CD1c-positive myeloid dendritic cell (primary cell): ENCODE results near the gene TOP3A.

Experiments
- DNase-seq: peaks from one replicate; pipeline ENCODE4 v3.0.0-alpha.2; 2016; ENCODE audit errors: extremely low spot score

The TOP3A gene

DNA sequence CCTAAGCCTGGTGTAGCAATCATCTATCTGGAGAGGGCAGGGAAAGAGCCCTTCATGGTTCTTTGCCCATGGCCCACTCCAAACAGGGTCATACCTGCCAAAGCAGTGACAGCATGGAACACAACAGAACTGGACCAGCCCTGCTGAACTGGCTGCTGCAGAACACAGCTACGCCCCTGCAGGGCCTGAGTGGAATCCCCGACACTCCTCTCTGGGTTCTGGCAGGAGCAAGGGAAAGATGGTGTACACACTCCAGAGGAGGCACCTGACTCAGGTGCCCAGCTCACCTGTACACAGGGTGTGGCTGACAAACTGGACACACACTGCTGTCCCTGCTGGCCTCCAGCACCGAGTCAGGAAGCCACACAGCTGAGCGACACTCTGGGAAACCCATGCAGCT is 34.5 kb downstream of the TOP3A start:
- DNase-seq: no peak

DNA sequence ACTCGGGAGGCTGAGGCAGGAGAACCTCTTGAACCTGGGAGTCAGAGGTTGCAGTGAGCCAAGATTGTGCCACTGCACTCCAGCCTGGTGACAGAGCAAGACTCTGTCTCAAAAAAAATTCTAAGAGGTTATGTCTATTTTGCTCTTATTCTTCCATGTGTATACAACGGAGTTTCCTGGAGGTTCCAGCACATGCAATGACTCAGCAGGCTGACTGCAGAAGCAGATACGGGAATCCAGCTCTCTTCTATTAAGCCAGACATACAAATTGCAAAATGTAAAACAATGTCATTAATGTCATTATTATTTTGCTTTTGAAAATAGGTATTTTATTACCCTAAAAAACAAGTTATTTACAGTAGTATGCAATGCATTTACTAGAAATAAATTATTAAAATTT is 35.9 kb downstream of the TOP3A start:
- no peak for DNase-seq

DNA sequence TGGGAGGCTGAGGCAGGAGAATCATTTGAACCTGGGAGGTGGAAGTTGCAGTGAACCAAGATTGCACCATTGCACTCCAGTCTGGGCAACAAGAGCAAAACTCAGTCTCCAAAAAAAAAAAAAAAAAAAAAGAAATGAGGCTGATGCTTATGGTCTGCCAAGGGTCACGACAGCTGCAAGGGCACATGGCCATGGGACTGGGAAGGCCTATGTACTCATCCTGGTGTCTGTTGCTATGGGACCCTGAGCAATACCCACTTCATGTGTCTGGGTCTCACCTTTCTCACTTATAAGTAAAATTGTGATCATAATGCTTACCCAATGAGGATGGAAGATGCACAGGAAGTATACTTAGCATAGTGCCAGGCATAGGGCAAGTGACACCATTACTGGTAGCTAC is 37.7 kb downstream of the TOP3A start:
- no peak for DNase-seq

DNA sequence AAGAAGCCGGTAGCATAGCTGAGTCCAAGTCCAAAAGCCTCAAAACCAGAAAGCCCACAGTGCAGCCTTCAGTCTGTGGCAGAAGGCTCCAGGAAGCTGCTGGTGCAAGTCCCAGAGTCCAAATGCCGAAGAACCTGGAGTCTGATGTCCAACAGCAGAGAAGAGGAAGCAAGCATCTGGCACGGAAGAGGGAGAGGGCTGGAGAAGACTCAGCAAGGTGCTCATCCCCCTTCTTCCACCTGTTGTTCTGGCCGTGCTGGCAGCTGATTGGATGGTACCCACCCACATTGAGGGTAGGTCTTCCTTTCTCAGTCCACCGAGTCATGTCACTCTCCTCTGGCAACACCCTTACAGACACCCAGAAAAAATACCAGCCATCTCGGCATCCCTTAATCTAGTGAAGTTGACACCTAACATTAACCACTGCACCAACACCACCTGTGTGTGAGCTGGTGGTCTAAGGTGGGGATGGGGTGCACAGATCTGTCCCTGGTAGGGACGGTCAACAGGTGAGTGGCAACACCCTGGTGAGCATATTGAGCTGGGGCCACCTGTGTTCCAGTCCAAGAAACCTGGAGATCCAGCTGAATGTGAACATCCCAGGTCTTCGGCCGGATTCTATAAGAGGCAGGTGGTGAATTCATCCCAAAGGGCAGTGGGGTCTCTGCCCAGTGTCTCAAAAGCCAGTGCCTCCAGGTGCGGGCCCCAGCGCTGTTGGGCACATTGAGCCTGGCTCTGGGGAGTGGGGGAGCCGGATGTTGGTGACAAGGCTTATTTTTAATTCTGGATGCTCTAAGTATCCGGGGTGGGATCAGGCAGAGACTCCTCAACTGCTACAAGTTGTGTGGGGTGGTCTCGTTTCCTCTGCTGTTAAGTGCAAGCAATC is 44.5 kb downstream of the TOP3A start:
- no peak for DNase-seq

DNA sequence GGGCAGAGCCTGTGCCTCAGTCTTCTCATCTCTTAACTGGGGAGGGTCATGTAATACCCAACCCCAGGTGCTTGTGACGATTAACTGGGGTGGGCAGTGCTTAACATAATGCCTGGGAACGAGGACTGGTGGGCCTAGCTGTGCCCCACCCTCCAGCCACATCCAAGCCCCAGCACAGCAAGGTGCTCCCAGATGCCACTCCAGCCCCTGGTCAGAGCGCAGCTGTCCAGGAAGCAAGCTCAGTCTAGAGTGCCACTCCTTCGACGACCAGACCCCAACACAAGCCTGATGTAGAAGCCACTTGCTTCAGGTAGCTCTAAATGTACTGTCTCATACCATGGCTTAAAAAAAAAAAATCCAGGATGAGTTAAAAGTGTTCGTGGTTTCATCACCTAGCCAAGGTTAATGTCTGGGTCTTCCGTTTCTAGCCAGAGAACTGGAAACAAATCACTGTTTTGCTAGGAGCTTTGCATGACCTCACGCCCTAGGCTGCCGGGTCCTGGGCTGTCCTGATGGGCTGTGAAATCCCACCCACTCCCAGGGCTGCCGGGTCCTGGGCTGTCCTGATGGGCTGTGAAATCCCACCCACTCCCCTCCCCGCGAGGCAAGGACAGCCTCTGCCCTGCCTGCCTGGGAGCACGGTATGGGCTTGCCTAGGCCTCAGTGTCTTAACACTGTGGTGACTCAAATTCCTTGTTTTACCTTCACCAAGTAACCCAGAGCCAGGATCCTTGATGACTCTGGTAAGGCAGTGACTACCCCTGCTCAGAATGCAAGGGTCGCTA is 46.7 kb downstream of the TOP3A start:
- DNase-seq: no peak

DNA sequence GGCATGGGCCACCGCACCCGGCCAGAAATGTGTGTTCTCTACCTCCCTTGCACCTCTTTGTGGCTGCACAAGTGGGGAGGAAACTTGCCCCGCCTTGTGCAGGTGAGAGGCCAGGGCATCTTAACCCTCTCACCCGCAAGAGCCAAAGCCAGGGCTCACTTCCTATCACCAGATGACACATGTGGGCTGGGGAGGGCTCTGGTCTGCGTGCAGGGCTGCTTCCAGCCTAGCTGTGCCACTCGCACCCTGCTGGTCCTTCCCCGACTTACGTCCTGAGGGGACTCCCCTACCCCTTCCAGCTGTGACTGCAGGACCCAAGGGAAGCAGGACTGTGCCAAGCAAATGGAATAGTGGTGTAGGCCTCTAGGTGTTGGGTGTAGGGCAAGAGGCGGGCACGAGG is 47.4 kb downstream of the TOP3A start:
- no peak for DNase-seq

DNA sequence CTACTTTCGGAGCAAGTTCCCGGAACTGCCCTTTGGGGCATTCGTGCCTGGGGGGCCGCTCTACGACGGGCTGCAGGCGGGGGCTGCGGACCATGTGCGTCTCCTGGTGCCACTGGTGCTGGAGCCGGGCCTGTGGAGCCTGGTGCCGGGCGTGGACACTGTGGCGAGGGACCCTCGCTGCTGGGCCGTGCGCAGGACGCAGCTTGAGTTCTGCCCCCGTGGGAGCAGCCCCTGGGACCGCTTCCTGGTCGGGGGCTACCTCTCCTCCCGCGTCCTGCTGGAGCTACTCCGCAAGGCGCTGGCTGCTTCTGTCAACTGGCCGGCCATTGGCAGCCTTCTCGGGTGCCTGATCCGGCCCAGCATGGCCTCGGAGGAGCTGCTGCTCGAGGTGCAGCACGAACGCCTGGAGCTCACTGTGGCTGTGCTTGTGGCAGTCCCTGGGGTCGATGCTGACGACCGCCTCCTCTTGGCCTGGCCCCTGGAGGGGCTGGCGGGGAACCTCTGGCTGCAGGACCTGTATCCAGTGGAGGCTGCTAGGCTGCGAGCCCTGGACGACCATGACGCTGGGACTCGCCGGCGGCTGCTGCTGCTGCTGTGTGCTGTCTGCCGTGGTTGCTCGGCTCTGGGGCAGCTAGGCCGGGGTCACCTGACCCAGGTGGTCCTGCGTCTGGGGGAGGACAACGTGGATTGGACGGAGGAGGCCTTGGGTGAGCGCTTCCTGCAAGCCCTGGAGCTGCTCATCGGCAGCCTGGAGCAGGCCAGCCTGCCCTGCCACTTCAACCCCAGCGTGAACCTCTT is 50.7 kb downstream of the TOP3A start:
- no peak for DNase-seq

DNA sequence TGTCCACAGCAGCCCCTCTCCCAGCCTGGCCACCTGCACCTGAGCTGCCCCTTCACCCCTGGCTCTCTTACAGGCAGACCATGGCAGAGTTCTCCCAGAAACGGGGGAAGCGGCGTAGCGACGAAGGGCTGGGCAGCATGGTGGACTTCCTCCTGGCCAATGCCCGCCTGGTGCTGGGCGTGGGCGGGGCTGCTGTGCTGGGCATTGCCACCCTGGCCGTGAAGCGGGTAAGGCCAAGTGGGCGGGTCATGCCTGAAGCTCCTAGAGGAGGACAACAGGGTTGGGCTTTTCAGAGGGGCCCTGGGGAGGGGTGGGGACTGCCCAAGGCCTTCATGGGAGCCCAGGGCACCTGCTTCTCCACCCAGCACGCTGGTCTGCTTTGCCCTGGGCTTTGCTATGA is 52.2 kb downstream of the TOP3A start:
- DNase-seq: peak; percentile 37

DNA sequence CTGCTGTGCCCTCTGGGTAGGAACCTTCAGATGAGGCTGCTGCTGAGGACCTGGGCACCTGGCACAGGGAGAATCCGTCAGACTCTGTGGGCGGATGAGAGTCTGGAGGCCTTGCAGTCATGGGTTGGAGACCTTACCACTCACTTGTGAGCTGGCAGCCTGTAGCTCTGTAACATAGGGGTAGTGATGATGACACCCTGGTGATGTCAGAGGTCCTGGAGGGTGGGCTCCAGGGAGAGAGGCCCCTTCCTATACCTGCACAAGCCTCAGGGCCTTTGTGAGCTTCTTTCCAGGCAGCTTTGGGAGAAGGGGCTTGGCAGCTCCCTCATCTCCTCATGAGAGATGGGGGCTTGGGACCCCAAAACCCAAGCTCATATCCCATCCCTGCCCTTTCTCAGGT is 52.7 kb downstream of the TOP3A start:
- no peak for DNase-seq

DNA sequence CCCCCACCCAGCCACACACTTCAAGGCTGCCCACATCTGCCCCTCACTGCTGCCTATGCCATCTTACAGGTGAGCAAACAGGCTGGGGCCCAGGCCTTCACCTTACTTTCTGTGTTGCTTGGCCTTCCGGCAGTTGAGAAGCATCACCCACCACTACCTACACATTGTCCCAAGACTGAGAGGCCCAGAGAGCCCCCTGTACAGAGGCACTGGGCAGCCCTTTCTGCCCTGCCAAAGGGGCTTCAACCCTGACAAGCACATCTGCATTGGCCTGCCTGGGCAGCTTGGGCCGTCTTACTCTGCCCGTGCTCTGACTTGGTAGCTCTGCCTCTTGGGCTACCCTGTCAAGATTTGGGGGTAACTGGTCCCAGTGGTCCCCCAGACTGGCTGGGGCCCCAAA is 53.1 kb downstream of the TOP3A start:
- DNase-seq: no peak

DNA sequence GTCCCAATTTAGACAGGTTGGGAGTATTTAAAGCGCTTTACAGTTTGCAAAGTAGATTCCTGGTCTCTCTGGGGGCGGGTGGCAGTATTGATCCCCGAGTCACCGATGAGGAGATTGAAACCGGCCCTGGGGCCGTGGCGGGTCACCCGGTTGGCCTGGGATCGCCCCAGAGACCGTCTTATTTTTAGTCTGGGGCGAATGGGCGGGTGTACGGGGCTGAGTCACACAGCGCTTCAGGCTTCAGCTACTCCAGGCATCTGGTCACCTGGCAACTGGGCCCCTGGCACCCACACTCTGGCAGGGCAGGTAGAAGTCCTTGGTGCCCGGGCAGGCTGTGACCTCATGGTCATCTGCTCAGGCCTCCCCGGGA is 53.7 kb downstream of the TOP3A start:
- DNase-seq: peak; percentile 57

DNA sequence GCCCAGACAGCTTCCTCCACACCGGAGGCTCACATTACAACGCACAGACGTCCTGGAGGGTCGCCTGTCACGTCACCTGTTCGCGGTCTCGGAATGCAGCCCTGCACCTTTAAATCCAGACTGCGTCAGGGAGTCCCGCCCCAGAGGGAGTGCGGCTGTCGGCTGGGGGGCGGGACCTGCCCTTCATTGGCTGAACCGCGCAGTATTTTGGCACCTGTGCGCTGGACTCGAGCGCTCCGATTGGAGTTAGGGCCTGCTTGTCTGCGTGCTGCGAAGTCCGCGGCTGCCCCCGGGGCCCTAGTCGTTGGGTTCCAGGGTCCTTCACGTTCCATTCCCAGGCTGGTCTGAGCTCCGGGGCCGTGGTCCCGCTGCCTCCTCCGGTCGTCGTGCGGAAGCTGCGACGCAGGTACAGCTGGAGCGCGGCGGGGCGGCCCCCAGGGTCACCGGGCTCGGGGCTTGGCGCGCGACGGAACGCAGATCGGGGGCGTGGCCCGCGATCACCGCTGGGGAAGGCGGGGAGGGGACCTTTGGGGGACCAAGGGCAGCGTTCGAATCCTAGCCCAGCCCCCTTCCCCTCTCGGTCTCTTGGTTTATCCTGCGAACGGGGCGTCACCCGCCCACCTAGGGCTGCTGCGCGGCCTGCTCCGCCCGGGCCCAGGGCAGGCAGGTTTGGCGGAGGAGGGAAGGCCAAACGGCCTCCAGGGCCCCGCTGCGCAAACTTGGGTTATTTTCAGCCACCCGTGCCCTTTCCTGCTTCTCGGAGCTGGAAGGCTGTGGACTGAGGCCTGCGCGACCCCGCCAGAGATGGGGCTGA is 54.3 kb downstream of the TOP3A start, which contains the start of gene MIEF2:
MIEF2 (plus strand) TSS at position 331 of the 814 bp plus-strand sequence. CDS start 2,059 bp downstream, outside the sequence.
- DNase-seq: peak; percentile 95

DNA sequence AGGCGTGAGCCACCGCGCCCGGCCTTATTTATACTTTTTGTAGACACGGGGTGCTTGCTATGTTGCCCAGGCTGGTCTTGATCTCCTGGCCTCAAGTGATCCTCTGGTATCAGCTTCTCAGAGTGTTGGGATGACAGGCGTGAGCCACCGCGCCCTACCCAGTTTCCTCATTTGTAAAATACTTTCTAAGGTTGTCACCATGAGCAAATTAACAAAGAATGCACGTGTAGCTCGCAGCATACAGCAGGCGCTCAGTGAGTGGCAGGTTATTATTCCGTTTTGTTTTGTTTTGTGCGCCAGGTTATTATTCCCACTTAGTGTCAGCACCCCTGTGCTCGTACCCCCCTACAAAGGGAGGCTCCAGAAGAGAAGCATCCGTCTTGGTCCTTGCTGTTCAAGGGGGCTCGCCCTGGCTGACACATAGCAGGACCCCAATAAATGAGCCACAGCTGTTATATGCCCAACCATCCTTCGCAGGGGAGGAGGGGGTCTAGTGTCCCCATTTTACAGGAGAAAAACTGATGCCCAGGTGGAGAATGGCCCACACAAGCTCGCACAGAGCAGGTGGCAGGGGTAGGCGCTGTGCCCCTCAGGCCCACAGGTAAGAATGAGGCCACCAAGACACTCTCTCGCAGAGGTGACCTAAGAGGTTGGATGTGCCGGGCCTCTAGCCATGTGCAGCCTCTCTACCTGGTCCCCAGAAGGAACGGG is 55.0 kb downstream of the TOP3A start:
- DNase-seq: no peak

DNA sequence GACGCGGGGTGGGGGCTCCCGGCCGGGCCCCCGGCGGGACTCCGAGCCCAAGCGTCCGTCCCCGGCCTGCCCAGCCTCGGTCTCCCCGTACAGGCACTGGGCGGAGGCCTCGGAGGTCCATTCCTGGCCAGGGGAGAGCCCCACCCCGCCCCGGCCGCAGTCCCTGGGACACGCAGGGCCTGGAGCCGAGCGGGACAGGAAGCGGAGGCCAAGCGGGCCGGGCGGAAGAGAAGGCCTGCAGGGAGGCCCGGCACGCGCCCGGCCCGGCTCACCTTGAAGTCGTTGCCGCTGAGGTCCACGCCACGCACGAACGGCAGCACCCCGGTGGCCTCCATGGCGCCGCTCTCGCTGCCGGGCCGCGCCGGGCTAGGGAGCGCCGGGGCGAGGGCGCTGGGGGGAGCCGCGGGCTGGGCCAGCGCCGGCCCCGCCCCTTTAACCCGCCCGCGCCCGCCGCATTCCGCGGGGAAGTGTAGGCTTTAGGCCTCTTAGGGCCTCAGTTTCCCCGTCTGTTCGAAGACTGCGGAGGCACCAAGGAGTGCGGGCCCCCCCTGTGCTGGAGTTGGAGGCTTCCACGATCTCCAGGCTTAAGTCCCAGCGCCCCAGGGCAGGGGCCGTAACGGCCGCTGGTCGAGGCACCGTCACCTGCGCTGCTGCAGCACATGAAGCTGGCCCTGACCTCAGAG is 56.3 kb downstream of the TOP3A start, which contains the start of gene FLII:
FLII (minus strand) TSS at position 383 of the 683 bp plus-strand sequence; CDS start at position 335, 48 bp downstream.
- peak; percentile 67 for DNase-seq

DNA sequence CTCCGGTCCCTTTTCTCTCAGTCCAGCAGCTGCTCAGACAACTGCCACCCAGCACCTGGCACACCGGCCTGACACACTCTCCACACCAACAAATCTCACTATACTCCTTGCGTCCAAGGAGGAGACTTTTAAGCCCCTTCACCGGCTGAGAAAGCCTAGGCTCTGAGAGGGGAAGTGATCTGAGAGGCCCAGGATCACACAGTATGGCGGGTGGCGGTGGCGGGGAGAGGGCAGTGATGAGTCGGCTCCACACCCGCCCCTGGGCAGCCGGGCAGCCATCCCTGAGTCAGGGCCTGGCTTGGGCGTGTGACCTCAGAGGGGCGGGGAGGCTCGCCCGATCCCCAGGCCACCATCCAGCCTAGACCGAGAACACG is 56.8 kb downstream of the TOP3A start:
- DNase-seq: peak; percentile 93

DNA sequence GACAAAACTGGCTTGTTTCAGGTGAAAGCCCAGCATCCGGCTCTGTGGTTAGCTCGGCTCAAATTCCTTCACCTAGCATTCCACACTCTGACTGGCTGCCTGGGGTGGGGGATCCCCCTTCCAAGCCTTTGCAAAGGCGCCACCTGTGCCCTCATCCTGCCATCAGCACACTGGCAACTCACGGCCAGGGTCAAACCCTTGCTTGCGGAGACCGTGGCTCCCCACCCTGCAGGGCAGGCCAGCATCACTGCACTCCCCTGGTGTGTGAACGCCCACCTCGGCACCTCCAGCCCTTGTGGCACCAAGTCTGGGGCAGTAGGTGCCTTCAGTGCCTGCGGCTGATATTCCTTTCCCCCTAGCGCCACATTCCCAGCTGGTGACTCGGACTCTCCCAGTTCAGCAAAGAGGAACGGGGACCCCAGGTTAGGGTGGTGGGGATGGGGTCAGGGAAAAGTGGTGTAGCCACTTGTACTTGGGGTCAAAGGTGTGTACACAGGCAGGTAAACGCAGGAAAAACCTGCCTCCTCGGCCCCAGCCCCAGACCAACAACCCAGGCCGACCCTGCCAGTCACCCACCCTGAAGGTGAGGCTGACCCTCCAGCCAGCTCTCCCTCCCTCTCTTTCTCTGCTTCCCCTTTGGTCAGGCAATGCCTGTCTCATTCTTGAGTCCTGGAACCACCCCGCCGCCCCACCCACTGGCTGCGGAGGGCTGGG is 57.4 kb downstream of the TOP3A start:
- DNase-seq: no peak

DNA sequence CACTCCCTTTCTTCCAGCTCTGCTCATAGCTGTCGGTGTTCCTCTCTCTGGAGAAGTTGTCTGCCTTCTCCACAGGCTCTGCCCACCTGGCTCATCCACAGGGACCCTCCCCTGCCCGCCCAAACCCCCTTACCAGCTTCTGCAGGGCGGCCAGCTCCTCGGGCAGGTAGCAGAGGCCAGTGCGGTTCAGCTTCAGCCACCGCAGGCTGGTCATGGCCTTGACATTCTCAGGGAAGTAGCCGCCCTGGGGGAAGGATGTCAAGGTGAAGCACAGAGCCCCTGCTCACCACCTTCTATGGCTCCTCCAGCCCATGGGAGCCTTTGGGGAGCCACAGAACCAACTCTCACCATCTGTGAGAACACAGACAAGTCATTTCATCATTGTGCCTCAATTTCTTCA is 58.0 kb downstream of the TOP3A start:
- no peak for DNase-seq

DNA sequence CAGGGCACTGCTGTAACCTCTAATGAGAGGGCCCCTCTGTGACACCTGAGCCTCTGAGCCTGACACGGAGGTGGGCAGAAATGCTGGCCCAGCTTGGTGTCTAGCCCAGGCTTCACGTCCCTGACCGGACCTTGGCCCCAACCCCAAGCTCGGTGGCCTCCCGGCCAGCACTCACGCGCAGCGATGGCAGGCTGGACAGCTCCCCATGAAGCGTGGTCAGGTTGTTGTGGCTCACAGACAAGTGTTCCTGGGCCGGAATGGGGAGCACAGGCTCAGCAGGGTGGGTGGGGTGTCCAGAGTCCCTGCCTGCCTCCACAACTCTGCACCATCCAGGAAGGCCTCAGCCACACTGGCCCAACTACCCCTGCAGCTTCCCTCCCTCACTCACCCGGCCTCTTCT is 58.4 kb downstream of the TOP3A start:
- no peak for DNase-seq

DNA sequence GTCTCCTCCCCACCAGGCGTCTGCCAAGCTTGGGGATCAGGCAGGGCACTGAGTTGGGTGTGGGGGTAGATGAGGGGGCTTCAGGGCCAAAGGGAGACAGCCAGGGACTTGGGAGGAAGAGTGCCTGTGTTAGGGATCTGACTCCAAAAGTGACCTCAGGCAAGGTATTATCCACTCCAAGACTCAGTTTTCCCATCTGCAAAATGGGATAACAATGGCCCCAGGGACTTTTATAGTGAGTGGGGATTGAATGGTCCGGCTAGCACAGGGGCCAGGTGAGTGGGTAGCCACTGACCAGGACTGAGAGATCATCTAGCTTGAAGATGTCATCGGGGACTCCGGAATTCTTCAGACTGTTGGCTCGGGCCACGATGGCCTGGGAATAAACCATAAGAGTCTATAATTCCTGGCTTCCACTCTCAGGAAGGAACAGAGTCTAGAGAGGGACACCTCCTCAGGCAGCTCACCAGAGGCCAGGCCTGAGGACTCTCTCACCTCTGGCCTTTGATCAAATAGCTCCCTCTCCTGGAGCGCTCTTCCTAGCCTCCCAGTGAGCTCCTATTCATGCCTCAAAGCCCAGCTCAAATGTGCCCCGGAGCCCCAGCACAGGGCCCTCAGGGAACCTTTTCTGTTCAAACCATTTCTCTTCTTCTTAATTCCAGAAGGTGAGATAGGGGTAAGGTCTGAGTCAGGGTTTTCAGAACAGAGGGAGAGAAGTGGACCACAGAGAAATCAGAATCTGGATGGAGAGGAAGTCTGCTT is 59.7 kb downstream of the TOP3A start:
- DNase-seq: no peak
